RKO (cell line): Measurements from ENCODE around the gene ACACA.
"Not testable (repeated sequence)": the region's sequence is repeated elsewhere in the genome, so short reads cannot be mapped to it uniquely, and the experiment has no call there.

Source experiments
- DNase-seq: peaks from one replicate; pipeline ENCODE4 v3.0.0-alpha.2; 2016; ENCODE audit warnings: low spot score

The ACACA gene

DNA sequence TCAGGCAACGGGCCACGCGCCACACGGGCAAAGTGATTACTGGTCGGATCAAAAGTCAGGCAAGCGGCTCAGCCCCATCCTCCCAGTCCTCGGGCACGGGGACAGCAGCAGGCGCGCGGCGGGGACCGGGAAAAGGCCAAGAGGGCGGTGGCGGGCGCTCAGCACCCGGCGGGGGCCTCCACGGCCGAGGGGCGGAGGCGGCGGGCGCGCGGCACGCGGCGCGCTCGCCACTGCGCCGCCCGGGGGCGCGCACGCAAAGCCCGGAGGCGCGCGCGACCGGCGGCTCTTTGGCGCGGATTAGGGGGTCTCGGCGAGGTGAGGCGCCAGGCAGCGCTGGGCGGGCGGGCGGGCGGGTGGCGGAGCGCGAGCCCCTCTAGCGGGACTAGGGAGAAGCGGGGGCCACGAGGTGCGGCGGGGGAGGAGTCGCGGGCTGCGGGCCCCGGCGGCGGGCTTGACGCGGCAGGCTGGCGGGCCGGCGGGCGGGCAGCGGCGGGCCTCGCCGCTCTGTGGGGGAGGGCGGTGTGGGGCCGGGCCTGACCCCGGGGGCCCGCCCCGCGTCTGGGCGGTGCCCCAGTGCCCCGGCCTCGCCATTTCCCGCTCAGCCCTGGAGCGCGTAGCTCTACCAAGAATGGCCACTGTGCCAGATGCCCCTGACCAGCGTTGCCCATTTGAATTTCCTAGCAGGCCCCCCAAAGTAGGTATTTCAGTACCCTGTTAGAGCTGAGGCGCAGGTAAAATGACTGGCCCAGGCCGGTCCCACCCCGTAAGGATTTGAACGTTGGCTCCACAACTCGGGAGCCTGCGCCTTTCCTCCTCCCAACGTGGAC lies at the start of gene ACACA, which contains the start of gene TADA2A:
Gene ACACA (minus strand): TSS at position 202 of the 827 bp plus-strand sequence. CDS start 537 bp downstream, outside the sequence.
Gene TADA2A (plus strand): TSS at position 252 of the 827 bp plus-strand sequence. CDS start 4,480 bp downstream, outside the sequence.
- DNase-seq, result peak; percentile 85

GRCh38 chr17:37450112-37450511 lies 43.5 kb upstream of the ACACA start:
- no peak for DNase-seq

DNA sequence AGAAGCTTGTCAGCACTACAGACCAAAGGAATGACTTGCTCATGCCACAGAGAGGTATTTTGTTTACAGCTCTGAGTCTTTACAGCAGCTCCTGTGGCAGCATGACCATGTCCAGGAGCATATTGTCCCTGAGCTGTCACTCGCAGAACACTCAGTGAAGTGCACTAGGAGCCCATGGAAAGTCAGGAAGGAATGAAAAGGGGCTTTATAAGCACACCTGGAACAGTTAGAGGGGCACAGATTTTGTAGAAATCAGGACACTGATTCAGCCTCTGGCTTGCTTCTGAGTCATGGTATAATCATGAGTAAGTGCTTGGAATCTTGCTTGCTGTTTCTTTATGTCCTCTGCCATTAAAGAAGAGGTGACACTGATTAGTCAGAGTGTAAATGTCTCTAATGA lies 41.0 kb upstream of the ACACA start:
- peak; percentile 80 for DNase-seq

DNA sequence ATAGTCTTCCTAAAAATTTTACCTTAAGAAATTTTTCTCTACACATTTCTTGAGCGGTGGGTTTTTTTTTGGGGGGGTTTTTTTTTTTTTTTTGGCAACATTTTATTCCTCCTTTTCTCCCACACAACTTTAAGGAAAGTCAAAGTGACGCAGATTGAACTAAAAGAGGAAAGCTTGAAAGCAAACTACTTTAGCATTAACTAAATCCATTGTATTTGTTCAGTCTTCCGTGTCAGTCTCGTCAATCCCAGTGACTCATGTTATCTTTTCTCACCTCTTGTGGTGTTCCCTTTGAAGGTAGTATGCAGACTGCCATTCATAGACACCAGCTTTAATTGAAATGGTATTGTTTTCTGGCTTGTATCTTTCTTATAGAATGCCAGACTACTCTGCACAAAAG lies 39.4 kb upstream of the ACACA start:
- DNase-seq, result no peak

- DNase-seq, result not testable (repeated sequence)
These were observed 34.9 kb upstream of the ACACA start for GRCh38 chr17:37441369-37442014.

DNA sequence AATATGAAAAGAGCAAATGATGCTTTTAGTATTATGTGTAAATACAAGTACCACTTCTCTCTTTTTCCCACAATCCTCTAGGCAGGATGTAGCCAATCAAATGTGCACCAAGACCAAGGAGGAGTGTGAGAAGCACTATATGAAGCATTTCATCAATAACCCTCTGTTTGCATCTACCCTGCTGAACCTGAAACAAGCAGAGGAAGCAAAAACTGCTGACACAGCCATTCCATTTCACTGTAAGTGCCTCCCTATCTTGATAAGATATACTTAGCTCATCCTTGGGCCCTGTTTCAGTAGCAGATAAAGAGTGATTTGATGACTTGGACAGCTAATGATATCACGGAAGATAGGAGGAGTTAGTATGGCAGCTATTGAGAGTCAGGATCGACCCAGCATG lies 33.8 kb upstream of the ACACA start:
- no peak for DNase-seq

DNA sequence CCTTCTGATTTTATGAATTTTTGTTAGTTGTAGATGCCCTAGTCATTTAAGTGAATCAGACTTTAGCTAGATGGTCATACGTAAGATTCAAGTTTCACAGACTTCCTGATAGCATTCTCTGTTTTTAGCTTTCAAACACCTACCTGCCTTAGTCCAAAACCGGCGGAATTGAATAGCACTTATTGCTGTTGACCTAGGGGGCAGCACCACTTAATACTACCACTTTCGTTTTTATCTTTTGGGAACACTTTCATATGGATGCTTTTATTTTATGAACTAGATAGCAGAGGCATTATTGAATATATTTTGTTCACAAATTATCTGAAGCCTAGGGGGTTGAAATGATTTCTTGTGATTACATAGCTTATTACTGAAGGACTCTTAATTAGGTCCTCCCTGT lies 31.5 kb upstream of the ACACA start:
- no peak for DNase-seq

GRCh38 chr17:37432671-37433070 lies 26.0 kb upstream of the ACACA start:
- DNase-seq, result no peak

DNA sequence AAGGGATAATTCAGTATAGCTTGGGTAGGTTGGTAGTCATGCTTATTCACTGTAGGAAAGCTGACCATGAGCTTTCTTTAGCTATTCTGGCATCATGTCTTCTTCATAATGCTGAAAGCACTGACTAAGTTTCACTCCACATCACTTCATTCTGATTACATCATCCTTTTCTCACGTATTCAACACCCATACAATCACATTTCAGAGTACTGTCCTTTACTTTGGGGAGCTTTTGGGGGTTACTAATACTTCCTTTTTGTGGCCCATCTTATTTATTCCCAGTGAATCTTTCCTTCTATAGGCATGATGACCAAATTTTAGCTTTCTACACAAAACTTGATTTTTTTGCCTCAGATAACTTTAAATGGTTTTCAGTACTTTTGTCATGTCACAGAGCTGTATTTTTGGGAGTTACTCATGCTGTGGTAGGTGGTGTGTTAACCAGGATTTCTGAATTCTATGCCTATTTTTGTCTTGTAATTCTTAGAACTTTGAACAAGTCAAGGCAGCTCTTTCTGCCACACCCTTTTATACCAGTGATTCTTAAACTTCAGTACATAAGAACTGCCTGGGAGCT lies 23.5 kb upstream of the ACACA start:
- peak; percentile 78 for DNase-seq

DNA sequence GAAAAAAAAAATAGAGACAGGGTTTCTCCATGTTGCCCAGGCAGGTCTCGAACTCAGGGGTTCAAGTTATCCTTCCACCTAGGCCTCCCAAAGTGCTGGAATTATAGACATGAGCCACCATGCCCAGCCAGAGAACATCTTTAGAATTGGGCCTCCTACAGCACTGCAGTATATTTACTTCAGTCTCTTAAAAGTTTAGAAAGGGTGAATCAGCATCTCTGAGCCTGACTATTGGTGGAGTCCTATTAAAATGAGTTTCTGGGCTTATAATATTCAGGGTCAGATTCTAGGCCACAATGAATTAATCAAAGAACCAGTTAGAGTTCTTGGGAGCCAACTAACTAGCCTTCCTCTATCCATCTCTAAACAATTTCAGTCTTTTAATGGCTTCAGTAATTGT lies 22.8 kb upstream of the ACACA start:
- DNase-seq, result no peak

DNA sequence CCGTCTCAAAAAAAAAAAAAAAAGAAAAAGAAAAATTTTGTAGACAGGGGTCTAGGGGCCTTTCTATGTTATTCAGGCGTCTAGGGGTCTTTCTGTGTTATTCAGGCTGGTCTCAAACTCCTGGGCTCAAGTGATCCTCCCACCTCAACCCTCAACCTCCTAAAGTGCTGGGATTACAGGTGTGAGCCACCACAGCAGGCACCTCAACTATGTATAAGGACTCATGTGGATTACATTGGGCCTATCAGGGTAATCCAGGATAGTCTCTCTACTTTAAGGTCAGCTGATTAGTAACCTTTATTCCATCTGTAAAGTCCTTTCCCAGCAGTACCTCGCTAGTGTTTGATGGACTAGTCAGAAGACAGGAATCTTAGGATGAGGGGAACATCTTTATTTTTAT lies 22.4 kb upstream of the ACACA start:
- DNase-seq, result no peak

GRCh38 chr17:37425268-37425667 lies 18.6 kb upstream of the ACACA start:
- no peak for DNase-seq

- DNase-seq, result no peak
These were observed 16.5 kb upstream of the ACACA start for GRCh38 chr17:37422971-37423625.

- DNase-seq, result peak; percentile 54
These were observed 11.2 kb upstream of the ACACA start for GRCh38 chr17:37417852-37418251.

- DNase-seq, result peak; percentile 22
These were observed 7.4 kb upstream of the ACACA start for GRCh38 chr17:37413875-37414519.

DNA sequence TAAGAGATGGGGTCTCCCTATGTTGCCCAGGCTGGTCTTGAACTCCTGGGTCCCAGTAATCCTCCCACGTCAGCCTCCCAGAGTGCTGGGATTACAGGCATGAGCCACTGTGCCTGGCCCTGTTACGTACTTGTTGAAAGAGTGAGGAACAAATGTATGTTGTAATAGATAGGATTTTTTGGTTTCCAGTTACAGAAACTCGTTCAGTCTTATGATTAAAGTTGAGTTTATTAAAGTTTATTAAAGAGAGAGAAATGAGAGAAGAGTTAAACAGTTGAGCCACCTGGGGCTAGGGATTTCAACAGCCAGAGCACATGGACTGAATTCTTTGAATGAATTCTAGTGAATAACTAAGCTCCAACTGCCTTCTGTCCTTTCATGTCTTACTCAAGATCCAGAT lies 3.7 kb upstream of the ACACA start:
- DNase-seq, result no peak

- not testable (repeated sequence) for DNase-seq
These were observed 1.5 kb upstream of the ACACA start for GRCh38 chr17:37408145-37408479.

- peak; percentile 38 for DNase-seq
These were observed 541 bp downstream of the ACACA start for GRCh38 chr17:37405955-37406634.

GRCh38 chr17:37405522-37405921 lies 1.1 kb downstream of the ACACA start:
- not testable (repeated sequence) for DNase-seq

- DNase-seq, result peak; percentile 20
These were observed 6.1 kb downstream of the ACACA start for GRCh38 chr17:37400505-37400904.

DNA sequence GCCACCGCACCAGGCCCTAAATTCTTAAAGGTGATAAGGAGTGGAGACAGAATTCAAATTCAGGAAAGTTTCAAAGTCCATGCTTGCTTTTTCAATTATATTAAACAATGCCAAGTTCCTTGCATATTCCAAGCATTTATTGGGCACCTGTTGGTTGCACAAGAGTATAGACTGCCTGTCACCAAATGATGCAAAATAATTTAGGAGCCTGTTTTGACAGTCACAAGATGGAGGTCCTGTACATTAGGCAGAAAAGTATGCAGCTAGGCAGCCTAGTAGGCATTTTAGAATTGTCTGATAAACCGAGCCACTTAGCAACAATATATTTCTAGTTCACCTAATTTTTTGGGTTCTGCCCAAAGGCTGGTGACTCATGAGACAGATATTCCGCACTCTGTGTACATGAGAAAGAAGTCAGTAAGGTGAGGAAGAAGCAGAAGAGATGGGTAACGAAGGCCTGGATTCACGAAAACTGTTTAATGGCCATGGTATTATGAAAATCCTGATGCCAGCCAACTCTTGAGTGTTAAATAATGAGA lies 7.3 kb downstream of the ACACA start:
- DNase-seq, result no peak
